HL-60 (cell line): Measurements from ENCODE around the gene AP3S2.

Source experiments
- DNase-seq, 2 experiments: peaks; one replicate each; pipeline ENCODE4 v3.0.0-alpha.2; 2010 to 2020; ENCODE audit warnings: low read depth in 1 of 2, low spot score in 1 of 2
- H3K27ac ChIP-seq: fragments of 250-450 bp; sonication (Bioruptor Pico); replicated peaks from 2 replicates; pipeline ENCODE4 v1.5.1; 2020; ENCODE audit warnings: mild to moderate bottlenecking, moderate library complexity
- H3K27me3 ChIP-seq: fragments of 250-450 bp; sonication (Bioruptor Pico); 2 replicates; pipeline ENCODE4 v1.5.1; 2021; ENCODE audit warnings: mild to moderate bottlenecking, moderate library complexity; ENCODE audit not compliant: insufficient read depth, poor library complexity, severe bottlenecking
- H3K4me3 ChIP-seq: replicated peaks from 2 replicates; pipeline ENCODE4 v1.5.1; 2011; ENCODE audit warnings: mild to moderate bottlenecking, control low read depth, low read length; ENCODE audit not compliant: insufficient read depth
- CTCF ChIP-seq: IDR thresholded peaks from one replicate; pipeline ENCODE4 v1.5.1; 2011; ENCODE audit warnings: low read length, control low read depth, inconsistent platforms; ENCODE audit not compliant: insufficient read depth
- GABPA ChIP-seq: IDR thresholded peaks from 2 replicates; pipeline ENCODE4 v1.6.1; 2012; ENCODE audit warnings: low read depth
- POLR2AphosphoS5 ChIP-seq: IDR thresholded peaks from 2 replicates; pipeline ENCODE4 v1.6.1; 2012; ENCODE audit warnings: low read depth
- REST ChIP-seq: IDR thresholded peaks from 2 replicates; pipeline ENCODE4 v1.6.1; 2012; ENCODE audit warnings: low read depth; ENCODE audit not compliant: insufficient replicate concordance
- SPI1 ChIP-seq: IDR thresholded peaks from 2 replicates; pipeline ENCODE4 v1.6.1; 2012; ENCODE audit warnings: low read depth, mild to moderate bottlenecking, borderline replicate concordance

Gene AP3S2

GRCh38 chr15:89828281-89829145 lies 65.3 kb downstream of the AP3S2 start:
- TF ChIP-seq POLR2AphosphoS5 (no peak), SPI1 (no peak; the same call in 1 of the 2 replicates), REST (no peak), CTCF (no peak), GABPA (no peak)
- H3K27me3 ChIP-seq, result no peaks in the 10 kb centered on the region
- no peak for DNase-seq
- H3K4me3 ChIP-seq, result no peak overlapping the region
- peak overlapping the region; percentile 64 for H3K27ac ChIP-seq

- Histone ChIP-seq H3K4me3 (no peak overlapping the region), H3K27me3 (no peaks in the 10 kb centered on the region), H3K27ac (peak overlapping the region; percentile 64)
- no peak for DNase-seq
- TF ChIP-seq POLR2AphosphoS5 (no peak), REST (no peak), CTCF (no peak), SPI1 (no peak), GABPA (no peak)
Measured at GRCh38 chr15:89827829-89828228, 66.0 kb downstream of the AP3S2 start.

- Histone ChIP-seq H3K27ac (peak overlapping the region; percentile 19), H3K4me3 (no peak overlapping the region), H3K27me3 (no peaks in the 10 kb centered on the region)
- TF ChIP-seq SPI1 (no peak), POLR2AphosphoS5 (no peak), REST (no peak), GABPA (no peak), CTCF (no peak)
- DNase-seq, result no peak
Measured at GRCh38 chr15:89826671-89827655, 66.8 kb downstream of the AP3S2 start.
